T-helper 1 cell treated with Interleukin-12 subunit alpha and Interleukin-12 subunit beta and Interleukin-4 antibody, amounts not matched to agents 30 ng/mL and 1 ng/mL, for 36 hours (primary cell): ENCODE measurements around the gene CAMKK1. TPM values are rescaled to one million over a fixed set of nuclear protein-coding genes. Genes with fewer than 3 reads are reported as not detected.

Experiments
- intact Hi-C: fragments of 100-400 bp; cut with micrococcal nuclease; formaldehyde crosslinking; loops from one replicate; pipeline ENCODE4 v1.15.1; 2024
- total RNA-seq: library from RNA; stranded (reverse); gene quantifications from 2 replicates; pipeline ENCODE4 v1.2.3, GENCODE V29; 2022

CAMKK1 gene
- total RNA-seq, 1 donor from 2014 or later, result 3.9 TPM

- intact Hi-C loops, result no loop called here
Observed at GRCh38 chr17:3815925-3816324, 76.9 kb downstream of the CAMKK1 start.

GRCh38 chr17:3815122-3815521, 77.7 kb downstream of the CAMKK1 start:
- intact Hi-C loops, result no loop called here

- intact Hi-C loops, result no loop called here
Observed at GRCh38 chr17:3814361-3814760, 78.5 kb downstream of the CAMKK1 start.

GRCh38 chr17:3813171-3813570, 79.7 kb downstream of the CAMKK1 start:
- intact Hi-C loops, result no loop called here

- intact Hi-C loops, result no loop called here
Observed at GRCh38 chr17:3812771-3813170, 80.1 kb downstream of the CAMKK1 start.

GRCh38 chr17:3812284-3812683, 80.6 kb downstream of the CAMKK1 start:
- intact Hi-C loops, result no loop called here

Other genes starting within 250 kb of the CAMKK1 start
- gene TAX1BP3, start 224.5 kb downstream of the CAMKK1 start, total RNA-seq, result 28.4 TPM in 2 replicates
- 38.1 and 42.5 TPM in 2 replicates for gene EMC6, start 224.2 kb downstream of the CAMKK1 start, total RNA-seq
- 216 and 220 TPM in 2 replicates for gene P2RX5, start 196.9 kb downstream of the CAMKK1 start, total RNA-seq
- gene HASPIN, start 169.2 kb downstream of the CAMKK1 start, total RNA-seq, result 26.8 and 26.9 TPM in 2 replicates
- gene ITGAE, start 91.9 kb downstream of the CAMKK1 start, total RNA-seq, result 45.7 and 45.9 TPM in 2 replicates
- 45.7 and 49.4 TPM in 2 replicates for gene NCBP3, start 46.8 kb downstream of the CAMKK1 start, total RNA-seq
- 0.20 and 0.32 TPM in 2 replicates for gene P2RX1, start 23.4 kb upstream of the CAMKK1 start, total RNA-seq
- gene ATP2A3, start 71.4 kb upstream of the CAMKK1 start, total RNA-seq, result 269 and 274 TPM in 2 replicates
- gene ZZEF1, start 250.0 kb upstream of the CAMKK1 start, total RNA-seq, result 64.2 and 66.0 TPM in 2 replicates